Muscle of leg (tissue), 11 donors: ENCODE measurements around the gene TBC1D14. TPM values are rescaled to one million over a fixed set of nuclear protein-coding genes. Genes with fewer than 3 reads are reported as not detected.

Source experiments
- DNase-seq: peaks from one replicate; pipeline ENCODE4 v3.0.0; 2013
- H3K27ac ChIP-seq: one replicate; pipeline ENCODE4 v1.5.1; 2013; ENCODE audit warnings: mild to moderate bottlenecking, low read length, control low read depth
- H3K27me3 ChIP-seq: one replicate; pipeline ENCODE4 v1.6.1; 2013; ENCODE audit warnings: low read length; ENCODE audit not compliant: control insufficient read depth, insufficient read depth
- H3K36me3 ChIP-seq: one replicate; pipeline ENCODE4 v1.6.1; 2013; ENCODE audit warnings: low read length; ENCODE audit not compliant: control insufficient read depth, insufficient read depth
- H3K4me1 ChIP-seq: one replicate; pipeline ENCODE4 v1.6.1; 2013; ENCODE audit warnings: low read length; ENCODE audit not compliant: control insufficient read depth, insufficient read depth
- H3K4me3 ChIP-seq: one replicate; pipeline ENCODE4 v1.5.1; 2013; ENCODE audit warnings: low read length, control low read depth
- H3K9me3 ChIP-seq: replicated peaks from 2 replicates; pipeline ENCODE4 v1.6.1; 2013; ENCODE audit warnings: low read depth, low read length; ENCODE audit not compliant: control insufficient read depth
- WGBS: methylation state at CpG from one replicate; pipeline ENCODE4 v1.1.5; 2013; ENCODE audit warnings: missing lambda C conversion rate; ENCODE audit not compliant: insufficient coverage; 5-methylcytosine and 5-hydroxymethylcytosine counted together
- polyA plus RNA-seq, 8 donors: library from polyadenylated mRNA; unstranded; fragments of 120-200 nt; gene quantifications; one replicate each; pipeline versions ENCODE4 v1.2.1 to v1.2.3, GENCODE V29; 2013; ENCODE audit warnings: inconsistent platforms in 1 of 8, low replicate concordance in 1 of 8; ENCODE audit not compliant: insufficient read length in 8 of 8, insufficient read depth in 1 of 8
- total RNA-seq: library from RNA; stranded (reverse); fragments of 120-200 nt; gene quantifications from one replicate; pipeline ENCODE4 v1.2.4, GENCODE V29; 2013

TBC1D14 gene
- total and polyA plus RNA-seq, 9 donors, result 31.3 to 45.2 (median 38.7) TPM

DNA sequence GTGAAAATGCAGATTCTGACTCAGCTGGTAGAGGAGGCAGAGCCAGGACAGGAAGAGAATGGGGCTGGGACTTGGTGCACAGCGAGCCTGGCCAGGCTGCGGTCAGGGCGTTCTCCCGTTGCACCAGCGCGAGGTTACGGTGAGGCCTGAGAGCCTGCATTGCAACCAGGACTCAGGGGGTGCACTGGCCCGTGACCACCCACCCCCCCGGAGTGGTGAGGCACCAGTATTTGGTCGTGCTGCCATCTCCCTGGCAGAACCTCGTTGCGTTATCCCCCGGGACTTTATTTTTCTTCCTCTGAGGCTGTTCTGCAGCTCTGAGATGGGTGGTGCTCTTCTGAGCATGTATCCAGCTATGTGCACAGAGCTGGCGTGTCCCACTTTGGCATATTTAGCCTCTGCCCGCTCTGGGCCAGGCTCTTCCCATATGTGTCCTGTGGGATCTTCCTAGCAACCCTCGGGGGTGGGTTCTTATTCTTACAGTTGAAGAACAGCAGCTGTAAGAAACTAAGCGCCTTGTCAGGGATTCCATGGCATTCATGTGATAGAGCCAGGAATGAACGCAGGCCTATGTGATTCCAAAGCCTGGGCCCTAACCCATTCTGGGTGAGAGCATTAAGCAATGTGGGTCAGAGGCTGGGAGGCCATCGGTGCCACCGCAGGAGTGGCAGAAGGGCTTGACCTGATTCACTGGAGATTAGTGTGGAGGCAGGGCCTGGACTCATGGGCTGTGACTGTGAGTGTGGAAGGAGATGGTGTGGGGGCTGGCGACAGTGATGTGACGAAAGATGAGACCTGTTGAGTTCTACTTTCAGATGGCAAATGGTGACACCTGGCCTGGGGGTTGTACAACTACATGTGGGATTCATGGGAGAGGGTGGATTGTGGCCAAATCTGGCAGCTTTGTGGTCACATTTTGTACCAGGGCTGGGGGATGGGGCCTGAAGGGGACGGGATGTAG lies 136.6 kb downstream of the TBC1D14 start:
- Histone ChIP-seq H3K27me3 (no peaks in the 10 kb centered on the region), H3K4me3 (no peak overlapping the region), H3K36me3 (peaks cover 21% of the 10 kb centered on the region), H3K4me1 (peaks cover 65% of the 10 kb centered on the region), H3K27ac (no peak overlapping the region), H3K9me3 (no peaks in the 10 kb centered on the region)
- 89% methylated on average over 21 of the region's 23 CpGs for WGBS
- DNase-seq, result no peak

DNA sequence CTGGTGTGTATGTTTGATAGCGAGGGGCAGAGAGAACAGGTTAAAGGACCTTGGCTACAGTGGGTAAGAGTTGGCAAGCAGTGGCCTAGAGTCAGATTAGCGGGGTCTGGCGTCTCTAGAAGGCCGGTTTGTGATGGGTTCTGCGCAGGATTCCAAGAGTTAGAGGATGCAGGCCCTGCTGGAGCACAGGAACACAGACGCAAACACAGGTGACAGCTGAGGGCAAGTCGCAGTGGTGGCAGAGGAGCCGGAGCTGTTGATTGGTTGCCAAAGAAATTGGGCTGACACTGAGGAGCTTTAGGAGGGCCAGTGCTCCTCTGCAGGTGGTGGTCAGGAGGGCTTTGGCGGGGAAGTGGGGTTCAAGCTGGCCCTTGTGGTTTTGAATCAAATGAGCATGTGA lies 137.3 kb downstream of the TBC1D14 start:
- 91% methylated on average over 9 of the region's 9 CpGs for WGBS
- H3K4me1 ChIP-seq, result peaks cover 62% of the 10 kb centered on the region

DNA sequence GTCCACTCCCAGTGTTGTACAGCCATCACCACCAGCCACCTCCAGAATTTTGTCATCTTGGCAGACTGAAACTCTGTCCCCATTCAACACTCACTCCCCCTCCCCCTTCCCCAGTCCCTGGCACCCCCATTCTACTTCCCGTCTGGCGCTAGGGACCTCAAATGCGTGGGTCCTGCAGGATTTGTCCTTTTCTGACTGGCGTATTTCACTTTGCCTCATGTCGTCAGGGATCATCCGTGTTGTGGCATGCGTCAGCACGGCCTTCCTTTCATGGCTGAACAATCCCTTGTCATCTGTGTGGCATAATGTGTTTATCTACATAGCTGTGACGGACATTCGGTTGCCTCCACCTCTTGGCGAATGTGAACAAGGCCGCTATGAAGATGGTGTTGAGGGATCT lies 139.0 kb downstream of the TBC1D14 start:
- WGBS, result 90% methylated on average over 8 of the region's 12 CpGs
- H3K4me1 ChIP-seq, result peaks cover 67% of the 10 kb centered on the region
- no peak overlapping the region for H3K27ac ChIP-seq
- peaks cover 26% of the 10 kb centered on the region for H3K36me3 ChIP-seq
- H3K9me3 ChIP-seq, result no peaks in the 10 kb centered on the region
- H3K27me3 ChIP-seq, result no peaks in the 10 kb centered on the region
- no peak overlapping the region for H3K4me3 ChIP-seq
- DNase-seq, result no peak

More for the DNA sequence above, 137.3 kb downstream of the TBC1D14 start:
- no peak for DNase-seq
- Histone ChIP-seq H3K4me3 (no peak overlapping the region), H3K27ac (no peak overlapping the region), H3K36me3 (peaks cover 21% of the 10 kb centered on the region), H3K27me3 (no peaks in the 10 kb centered on the region), H3K9me3 (no peaks in the 10 kb centered on the region)

DNA sequence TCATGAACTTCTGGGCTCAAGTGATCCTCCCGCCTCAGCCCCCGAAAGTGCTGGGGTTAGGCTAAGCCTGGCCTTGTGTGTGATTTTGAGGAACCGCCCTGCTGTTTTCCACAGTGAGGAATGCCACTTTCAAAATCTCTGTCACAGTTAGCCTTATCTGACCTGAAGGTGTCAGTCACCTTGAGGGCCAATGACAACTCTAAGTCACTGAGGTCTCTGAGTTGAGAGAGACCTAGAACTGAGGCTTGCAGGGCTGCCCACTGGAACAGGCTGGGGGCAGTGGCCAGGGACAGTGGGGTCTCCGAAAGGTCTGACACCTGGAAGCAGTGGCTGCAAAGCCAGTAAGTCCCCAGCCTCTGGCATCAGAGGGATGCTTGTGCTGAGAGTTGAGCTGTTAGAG lies 139.7 kb downstream of the TBC1D14 start:
- Histone ChIP-seq H3K36me3 (peaks cover 33% of the 10 kb centered on the region), H3K4me1 (peaks cover 62% of the 10 kb centered on the region), H3K27ac (no peak overlapping the region), H3K27me3 (no peaks in the 10 kb centered on the region), H3K4me3 (no peak overlapping the region), H3K9me3 (no peaks in the 10 kb centered on the region)
- WGBS, result 95% methylated on average over 3 of the region's 4 CpGs
- DNase-seq, result no peak

DNA sequence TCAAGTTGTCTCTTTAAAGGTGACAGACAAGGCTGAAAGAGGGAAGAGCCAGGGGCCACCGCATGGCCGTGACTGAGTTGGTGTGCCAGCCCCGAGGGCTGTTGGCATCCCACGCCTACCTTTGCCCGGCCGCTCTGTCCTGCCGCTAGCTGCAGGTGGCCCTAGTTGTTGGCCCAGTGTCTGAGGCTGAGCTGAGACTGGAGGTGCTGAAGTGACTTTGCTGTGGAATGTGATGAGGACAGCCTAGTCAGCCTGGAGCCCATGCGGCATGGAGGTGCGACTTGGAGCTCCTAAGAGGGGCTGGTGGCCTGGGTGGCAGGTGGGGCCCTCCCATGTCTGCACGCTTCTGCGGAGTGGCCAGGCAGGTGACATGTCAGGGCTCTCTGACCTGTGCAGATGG lies 140.1 kb downstream of the TBC1D14 start:
- Histone ChIP-seq H3K27me3 (no peaks in the 10 kb centered on the region), H3K36me3 (peaks cover 37% of the 10 kb centered on the region), H3K27ac (no peak overlapping the region), H3K9me3 (no peaks in the 10 kb centered on the region), H3K4me1 (peaks cover 58% of the 10 kb centered on the region), H3K4me3 (no peak overlapping the region)
- no peak for DNase-seq
- WGBS, result 88% methylated on average over 8 of the region's 11 CpGs

DNA sequence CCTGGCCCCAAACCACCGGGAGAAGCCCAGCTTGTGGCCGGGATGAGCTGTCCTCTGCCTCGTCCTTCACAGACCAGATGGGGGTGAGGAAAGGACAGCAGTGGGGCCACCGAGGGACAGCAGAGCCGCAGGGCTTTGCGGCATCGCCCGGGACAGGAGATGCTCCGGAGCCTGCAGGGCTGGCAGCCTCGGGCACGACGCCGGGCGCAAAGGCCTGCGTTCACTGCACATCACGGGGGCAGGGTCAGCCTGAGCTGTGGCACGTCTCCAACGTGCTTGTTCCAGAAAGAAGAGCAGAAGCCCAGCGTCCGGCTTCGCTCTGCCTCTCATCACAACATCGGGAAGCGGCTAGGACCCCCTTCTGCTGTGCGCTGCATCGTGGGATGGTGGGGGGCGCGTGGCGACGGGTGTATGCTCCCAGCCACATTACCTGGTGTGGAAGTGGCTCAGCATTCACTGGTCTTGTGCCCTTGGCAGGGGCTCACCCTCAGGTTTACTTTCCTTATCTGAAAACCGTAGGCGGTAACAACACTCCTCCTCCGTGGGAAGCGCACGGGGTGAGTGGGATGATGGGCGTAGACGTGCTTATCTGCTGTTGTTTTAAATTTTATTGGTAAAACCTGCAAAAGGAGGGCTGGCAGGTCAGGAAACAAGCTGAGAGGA lies 141.0 kb downstream of the TBC1D14 start:
- Histone ChIP-seq H3K4me1 (peaks cover 50% of the 10 kb centered on the region), H3K27ac (no peak overlapping the region), H3K4me3 (no peak overlapping the region), H3K9me3 (no peaks in the 10 kb centered on the region), H3K27me3 (no peaks in the 10 kb centered on the region), H3K36me3 (peaks cover 42% of the 10 kb centered on the region)
- DNase-seq, result no peak
- 87% methylated on average over 35 of the region's 36 CpGs for WGBS

DNA sequence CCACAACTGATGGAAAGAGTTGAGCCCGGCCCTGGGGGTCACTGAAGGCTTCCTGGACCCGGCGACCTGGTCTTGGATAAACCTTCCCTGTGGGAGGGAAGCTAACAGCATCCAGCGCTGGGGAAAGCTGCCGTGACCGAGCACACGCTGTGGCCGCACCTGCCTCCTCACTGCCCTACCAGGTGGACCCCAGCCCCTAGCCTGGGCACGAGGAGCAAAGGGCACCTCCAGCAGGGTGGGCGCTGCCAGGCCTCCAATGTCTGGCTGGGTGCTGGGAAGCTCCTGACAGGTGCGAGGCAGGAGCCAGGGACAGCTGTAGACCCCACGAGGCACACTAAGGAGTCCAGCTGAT lies 141.5 kb downstream of the TBC1D14 start:
- H3K9me3 ChIP-seq, result no peaks in the 10 kb centered on the region
- no peak overlapping the region for H3K27ac ChIP-seq
- peaks cover 45% of the 10 kb centered on the region for H3K4me1 ChIP-seq
- H3K27me3 ChIP-seq, result no peaks in the 10 kb centered on the region
- peaks cover 45% of the 10 kb centered on the region for H3K36me3 ChIP-seq
- 88% methylated on average over 10 of the region's 12 CpGs for WGBS
- no peak overlapping the region for H3K4me3 ChIP-seq
- DNase-seq, result no peak

DNA sequence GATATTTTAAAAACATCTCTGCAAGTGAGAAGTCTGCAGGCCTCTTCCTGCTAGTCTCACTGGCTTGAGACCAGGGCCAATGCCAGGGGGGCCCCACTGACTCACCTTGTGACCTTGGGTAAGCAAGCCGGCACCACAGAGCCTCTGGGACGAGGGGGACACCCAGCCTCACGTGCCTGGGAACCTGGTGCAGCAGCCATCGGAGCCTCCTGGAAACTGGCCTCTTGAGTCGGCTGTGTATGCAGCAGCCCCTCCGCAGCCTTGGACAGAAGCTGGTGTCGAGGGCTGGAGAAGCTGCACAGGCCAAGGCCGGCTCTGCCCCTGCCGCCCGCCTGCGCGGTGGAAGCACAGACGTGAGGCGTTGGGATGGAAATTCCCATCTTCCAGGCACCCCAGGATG lies 142.3 kb downstream of the TBC1D14 start:
- 83% methylated on average over 14 of the region's 14 CpGs for WGBS
- no peak overlapping the region for H3K27ac ChIP-seq
- no peaks in the 10 kb centered on the region for H3K9me3 ChIP-seq
- no peaks in the 10 kb centered on the region for H3K27me3 ChIP-seq
- H3K4me1 ChIP-seq, result peaks cover 37% of the 10 kb centered on the region
- no peak overlapping the region for H3K4me3 ChIP-seq
- DNase-seq, result no peak
- H3K36me3 ChIP-seq, result peaks cover 48% of the 10 kb centered on the region

DNA sequence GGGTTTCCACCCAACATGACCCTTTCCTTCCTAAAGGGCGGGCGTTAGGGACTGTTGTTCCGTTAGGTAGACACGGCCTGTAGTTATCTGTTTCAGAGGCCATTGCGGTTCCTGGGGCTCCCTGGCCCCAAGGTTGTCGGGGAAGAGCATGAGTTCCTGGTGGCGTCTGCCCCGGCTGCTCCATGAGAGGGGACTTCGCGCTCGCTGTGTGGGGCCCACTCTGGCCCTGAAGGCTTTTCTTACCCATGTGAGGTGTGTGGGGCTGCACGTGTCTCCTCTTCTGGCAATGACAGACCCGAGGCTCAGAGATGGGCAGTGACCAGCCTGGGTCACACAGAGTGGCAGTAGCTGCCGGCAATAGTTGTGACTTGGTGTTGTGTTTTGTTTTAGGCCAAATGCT lies 142.7 kb downstream of the TBC1D14 start:
- WGBS, result 71% methylated on average over 12 of the region's 14 CpGs
- no peak overlapping the region for H3K27ac ChIP-seq

DNA sequence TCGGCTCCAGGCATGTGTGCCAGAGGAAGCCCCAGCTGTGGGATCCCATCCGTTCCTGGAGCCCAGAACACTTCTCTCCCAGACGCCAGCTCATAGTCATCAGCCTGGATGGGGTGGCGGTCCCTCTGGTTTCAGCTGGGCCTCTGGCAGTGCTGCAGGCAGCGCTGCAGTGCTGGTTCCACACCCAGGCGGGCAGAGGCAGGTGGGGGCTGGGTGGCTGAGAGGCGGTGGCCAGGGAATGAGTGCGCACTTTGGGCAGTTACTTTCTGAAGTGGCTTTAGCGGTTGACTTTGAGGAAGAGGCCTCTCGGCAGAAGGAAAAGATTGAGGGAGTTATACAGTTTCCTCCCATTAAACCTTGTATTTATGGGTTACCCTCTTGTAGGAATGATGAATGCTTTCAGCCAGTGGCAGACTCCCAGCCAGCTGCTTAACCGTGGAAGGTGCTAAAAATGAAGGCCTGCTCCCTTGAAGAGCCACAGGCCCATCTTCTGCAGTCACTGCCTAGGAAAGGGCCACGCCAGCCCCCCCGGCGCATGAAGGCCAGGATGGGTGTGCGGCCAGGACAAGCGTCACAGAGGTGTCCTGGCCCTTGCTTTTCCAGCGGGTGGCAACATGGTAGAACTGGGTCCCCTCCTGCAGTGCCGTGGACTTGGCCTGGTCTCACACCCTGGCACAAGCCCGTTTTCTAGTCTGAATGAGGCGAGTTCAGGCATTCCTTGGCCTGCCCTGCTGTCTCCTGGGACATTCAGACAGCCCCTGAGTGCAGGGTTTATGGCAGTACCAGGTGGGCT lies 143.5 kb downstream of the TBC1D14 start:
- Histone ChIP-seq H3K27ac (no peak overlapping the region), H3K4me3 (no peak overlapping the region), H3K4me1 (peaks cover 25% of the 10 kb centered on the region), H3K36me3 (peaks cover 48% of the 10 kb centered on the region), H3K27me3 (no peaks in the 10 kb centered on the region), H3K9me3 (no peaks in the 10 kb centered on the region)
- 65% methylated on average over 14 of the region's 20 CpGs for WGBS
- peak; percentile 44 for DNase-seq

More for the DNA sequence above, 142.7 kb downstream of the TBC1D14 start:
- Histone ChIP-seq H3K4me1 (peaks cover 33% of the 10 kb centered on the region), H3K4me3 (no peak overlapping the region), H3K36me3 (peaks cover 48% of the 10 kb centered on the region), H3K9me3 (no peaks in the 10 kb centered on the region), H3K27me3 (no peaks in the 10 kb centered on the region)
- no peak for DNase-seq
